Central memory CD8-positive, alpha-beta T cell (primary cell): ENCODE measurements around the gene PTPRC.
"Not testable (repeated sequence)": the region's sequence is repeated elsewhere in the genome, so short reads cannot be mapped to it uniquely, and the experiment has no call there.

ENCODE experiments used
- ATAC-seq: fragments of 150-1000 bp; cut with Tn5 transposase; replicated peaks from 2 replicates; pipeline ENCODE4 v1.10.0; 2022; ENCODE audit warnings: mild to moderate bottlenecking, moderate FRiP score, moderate number of reproducible peaks; ENCODE audit not compliant: poor library complexity, severe bottlenecking; ENCODE audit errors: extremely low read depth
- DNase-seq, 2 donors: peaks; one replicate each; pipeline ENCODE4 v3.0.0; 2021; ENCODE audit warnings: low spot score in 2 of 2
- H3K27ac Mint-ChIP-seq: one replicate; pipeline ENCODE4 v1.8.0; 2022; ENCODE audit warnings: low read depth, mild to moderate bottlenecking, moderate library complexity, mixed read lengths
- H3K27me3 Mint-ChIP-seq: one replicate; pipeline ENCODE4 v1.8.0; 2022; ENCODE audit warnings: mixed read lengths
- H3K36me3 Mint-ChIP-seq: one replicate; pipeline ENCODE4 v1.8.0; 2022; ENCODE audit warnings: mild to moderate bottlenecking, moderate library complexity, mixed read lengths; ENCODE audit not compliant: insufficient read depth
- H3K4me1 Mint-ChIP-seq: one replicate; pipeline ENCODE4 v1.8.0; 2022; ENCODE audit warnings: mixed read lengths
- H3K4me3 Mint-ChIP-seq: one replicate; pipeline ENCODE4 v1.8.0; 2022; ENCODE audit warnings: mild to moderate bottlenecking, moderate library complexity, mixed read lengths
- H3K9me3 Mint-ChIP-seq: one replicate; pipeline ENCODE4 v1.8.0; 2022; ENCODE audit warnings: mixed read lengths

PTPRC gene

GRCh38 chr1:198638894-198639635 is at the start of gene PTPRC:
Gene PTPRC (plus strand): TSS chr1:198639040. CDS start chr1:198639269, 229 bp downstream.
- Mint-ChIP-seq H3K4me3 (peak within 1 kb of the TSS; percentile 84), H3K4me1 (peaks cover 55% of the 10 kb centered on the region), H3K27ac (peak within 1 kb of the TSS; percentile 99), H3K27me3 (no peaks in the 10 kb centered on the region), H3K9me3 (peaks cover 2% of the 10 kb centered on the region), H3K36me3 (peaks cover 33% of the 10 kb centered on the region)
- DNase-seq (no peak), ATAC-seq (peak; percentile 82)

- H3K36me3 Mint-ChIP-seq: peaks cover under 1% of the 10 kb centered on the region
- ATAC-seq (no peak), DNase-seq (no peak)
- H3K4me1 Mint-ChIP-seq: peaks cover 14% of the 10 kb centered on the region
- no peak overlapping the region for H3K4me3 Mint-ChIP-seq
- H3K27me3 Mint-ChIP-seq: no peaks in the 10 kb centered on the region
- peaks cover 14% of the 10 kb centered on the region for H3K9me3 Mint-ChIP-seq
- H3K27ac Mint-ChIP-seq: no peak overlapping the region
Measured at GRCh38 chr1:198590454-198590853, 48.4 kb upstream of the PTPRC start.

GRCh38 chr1:198595765-198596164 is 43.1 kb upstream of the PTPRC start:
- H3K9me3 Mint-ChIP-seq: no peaks in the 10 kb centered on the region
- peaks cover 54% of the 10 kb centered on the region for H3K4me1 Mint-ChIP-seq
- peaks cover 1% of the 10 kb centered on the region for H3K36me3 Mint-ChIP-seq
- no peaks in the 10 kb centered on the region for H3K27me3 Mint-ChIP-seq
- peak overlapping the region; percentile 38 for H3K27ac Mint-ChIP-seq
- DNase-seq: no peak
- no peak overlapping the region for H3K4me3 Mint-ChIP-seq
- no peak for ATAC-seq

- peak overlapping the region; percentile 54 for H3K4me3 Mint-ChIP-seq
- no peaks in the 10 kb centered on the region for H3K27me3 Mint-ChIP-seq
- H3K4me1 Mint-ChIP-seq: peaks cover 70% of the 10 kb centered on the region
- DNase-seq (no peak), ATAC-seq (peak; percentile 75)
- H3K27ac Mint-ChIP-seq: peak overlapping the region; percentile 58
- peaks cover 7% of the 10 kb centered on the region for H3K9me3 Mint-ChIP-seq
- H3K36me3 Mint-ChIP-seq: peaks cover 1% of the 10 kb centered on the region
Measured at GRCh38 chr1:198597690-198598430, 41.0 kb upstream of the PTPRC start.

- Mint-ChIP-seq H3K4me1 (peaks cover 70% of the 10 kb centered on the region), H3K9me3 (peaks cover 7% of the 10 kb centered on the region), H3K4me3 (peak overlapping the region; percentile 39), H3K27me3 (no peaks in the 10 kb centered on the region), H3K36me3 (peaks cover 1% of the 10 kb centered on the region), H3K27ac (peak overlapping the region; percentile 29)
- no peak for DNase-seq
- ATAC-seq: peak; percentile 62
Measured at GRCh38 chr1:198598796-198599321, 40.0 kb upstream of the PTPRC start.

GRCh38 chr1:198599749-198600148 is 39.1 kb upstream of the PTPRC start:
- Mint-ChIP-seq H3K4me1 (peaks cover 64% of the 10 kb centered on the region), H3K9me3 (peaks cover 7% of the 10 kb centered on the region), H3K27me3 (no peaks in the 10 kb centered on the region), H3K27ac (peak overlapping the region; percentile 29), H3K36me3 (peaks cover 1% of the 10 kb centered on the region), H3K4me3 (no peak overlapping the region)
- ATAC-seq (no peak), DNase-seq (no peak)

GRCh38 chr1:198600906-198601305 is 37.9 kb upstream of the PTPRC start:
- Mint-ChIP-seq H3K36me3 (peaks cover 1% of the 10 kb centered on the region), H3K27ac (no peak overlapping the region), H3K9me3 (peaks cover 7% of the 10 kb centered on the region), H3K4me3 (no peak overlapping the region), H3K4me1 (peaks cover 53% of the 10 kb centered on the region), H3K27me3 (no peaks in the 10 kb centered on the region)
- ATAC-seq: no peak
- DNase-seq: no peak

- H3K27me3 Mint-ChIP-seq, H3K9me3 Mint-ChIP-seq, DNase-seq, H3K4me3 Mint-ChIP-seq, H3K27ac Mint-ChIP-seq, ATAC-seq, H3K36me3 Mint-ChIP-seq: not testable (repeated sequence)
- H3K4me1 Mint-ChIP-seq: peaks cover 53% of the 10 kb centered on the region
Measured at GRCh38 chr1:198601310-198601709, 37.5 kb upstream of the PTPRC start.

GRCh38 chr1:198601936-198602889 is 36.6 kb upstream of the PTPRC start:
- Mint-ChIP-seq H3K27ac (no peak overlapping the region), H3K36me3 (peaks cover 1% of the 10 kb centered on the region), H3K27me3 (no peaks in the 10 kb centered on the region), H3K9me3 (peaks cover 7% of the 10 kb centered on the region), H3K4me3 (no peak overlapping the region), H3K4me1 (peaks cover 49% of the 10 kb centered on the region)
- ATAC-seq (no peak), DNase-seq (no peak)

- H3K9me3 Mint-ChIP-seq: peaks cover 11% of the 10 kb centered on the region
- no peak for ATAC-seq
- DNase-seq: no peak
- H3K4me3 Mint-ChIP-seq: no peak overlapping the region
- no peaks in the 10 kb centered on the region for H3K27me3 Mint-ChIP-seq
- H3K4me1 Mint-ChIP-seq: peaks cover 39% of the 10 kb centered on the region
- no peak overlapping the region for H3K27ac Mint-ChIP-seq
- no peaks in the 10 kb centered on the region for H3K36me3 Mint-ChIP-seq
Measured at GRCh38 chr1:198604975-198605374, 33.9 kb upstream of the PTPRC start.

GRCh38 chr1:198605406-198605805 is 33.4 kb upstream of the PTPRC start:
- ATAC-seq: no peak
- H3K27ac Mint-ChIP-seq: no peak overlapping the region
- peaks cover 39% of the 10 kb centered on the region for H3K4me1 Mint-ChIP-seq
- no peak for DNase-seq
- no peaks in the 10 kb centered on the region for H3K27me3 Mint-ChIP-seq
- peaks cover 11% of the 10 kb centered on the region for H3K9me3 Mint-ChIP-seq
- no peaks in the 10 kb centered on the region for H3K36me3 Mint-ChIP-seq
- H3K4me3 Mint-ChIP-seq: no peak overlapping the region

- no peak for ATAC-seq
- H3K27ac Mint-ChIP-seq: no peak overlapping the region
- no peak for DNase-seq
- H3K4me3 Mint-ChIP-seq: no peak overlapping the region
- peaks cover 38% of the 10 kb centered on the region for H3K4me1 Mint-ChIP-seq
- H3K9me3 Mint-ChIP-seq: peaks cover 11% of the 10 kb centered on the region
- H3K27me3 Mint-ChIP-seq: no peaks in the 10 kb centered on the region
- H3K36me3 Mint-ChIP-seq: peaks cover under 1% of the 10 kb centered on the region
Measured at GRCh38 chr1:198606020-198606438, 32.8 kb upstream of the PTPRC start.
